Esophagus muscularis mucosa (tissue), 3 donors: Measurements from ENCODE around the gene DDX31.

Experiments used
- POLR2A ChIP-seq: fragments of 450-650 bp; IDR thresholded peaks from one replicate; pipeline ENCODE4 v1.6.1; 2017; ENCODE audit warnings: antibody characterized with exemption, moderate library complexity, mild to moderate bottlenecking, low read depth
- TF ChIP-seq, protein P1 (sequence below), 3 experiments: fragments of 200-600 bp in 2 of 3; fragments of 450-650 bp in 1 of 3; sonication (generic) in 2 of 3; IDR thresholded peaks; one replicate each; pipeline ENCODE4 v1.5.1; 2017 to 2019; ENCODE audit warnings: antibody characterized with exemption in 3 of 3, mild to moderate bottlenecking in 2 of 3, moderate library complexity in 1 of 3

DNA sequence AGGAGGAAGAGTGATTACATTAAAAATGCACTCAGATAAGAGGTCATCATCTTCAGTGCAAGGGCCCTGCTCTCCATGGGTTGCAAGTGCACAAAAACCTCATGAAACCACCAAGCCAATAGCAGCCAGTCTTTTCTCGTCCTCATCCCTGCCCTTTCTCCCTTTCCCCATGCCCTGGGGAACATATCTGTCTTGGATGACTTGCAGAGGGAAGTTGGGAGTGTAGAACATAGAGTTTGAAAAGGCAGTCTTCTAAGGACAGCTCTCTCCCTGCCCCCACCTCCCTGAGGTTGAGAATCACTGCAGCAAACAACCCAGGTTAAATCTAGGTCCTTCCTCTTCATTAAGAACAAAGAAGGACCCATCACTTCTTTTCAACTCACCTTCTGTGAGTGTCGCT lies 22.0 kb downstream of the DDX31 start:
- TF ChIP-seq POLR2A: no peak
- TF ChIP-seq, protein P1, sequence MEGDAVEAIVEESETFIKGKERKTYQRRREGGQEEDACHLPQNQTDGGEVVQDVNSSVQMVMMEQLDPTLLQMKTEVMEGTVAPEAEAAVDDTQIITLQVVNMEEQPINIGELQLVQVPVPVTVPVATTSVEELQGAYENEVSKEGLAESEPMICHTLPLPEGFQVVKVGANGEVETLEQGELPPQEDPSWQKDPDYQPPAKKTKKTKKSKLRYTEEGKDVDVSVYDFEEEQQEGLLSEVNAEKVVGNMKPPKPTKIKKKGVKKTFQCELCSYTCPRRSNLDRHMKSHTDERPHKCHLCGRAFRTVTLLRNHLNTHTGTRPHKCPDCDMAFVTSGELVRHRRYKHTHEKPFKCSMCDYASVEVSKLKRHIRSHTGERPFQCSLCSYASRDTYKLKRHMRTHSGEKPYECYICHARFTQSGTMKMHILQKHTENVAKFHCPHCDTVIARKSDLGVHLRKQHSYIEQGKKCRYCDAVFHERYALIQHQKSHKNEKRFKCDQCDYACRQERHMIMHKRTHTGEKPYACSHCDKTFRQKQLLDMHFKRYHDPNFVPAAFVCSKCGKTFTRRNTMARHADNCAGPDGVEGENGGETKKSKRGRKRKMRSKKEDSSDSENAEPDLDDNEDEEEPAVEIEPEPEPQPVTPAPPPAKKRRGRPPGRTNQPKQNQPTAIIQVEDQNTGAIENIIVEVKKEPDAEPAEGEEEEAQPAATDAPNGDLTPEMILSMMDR (IDR thresholded peaks at IDR 0.05): no peak
